HG03108 (cell line): Measurements from ENCODE around the gene ITGAL.
A peak's percentile ranks its signal among the peaks of the same experiment; 100 is the strongest.

ENCODE experiments used
- ATAC-seq: cut with Tn5 transposase; IDR thresholded peaks from one replicate; pipeline ENCODE4 v1.9.1; 2021; ENCODE audit warnings: moderate library complexity; ENCODE audit not compliant: unreplicated experiment

Gene ITGAL

DNA sequence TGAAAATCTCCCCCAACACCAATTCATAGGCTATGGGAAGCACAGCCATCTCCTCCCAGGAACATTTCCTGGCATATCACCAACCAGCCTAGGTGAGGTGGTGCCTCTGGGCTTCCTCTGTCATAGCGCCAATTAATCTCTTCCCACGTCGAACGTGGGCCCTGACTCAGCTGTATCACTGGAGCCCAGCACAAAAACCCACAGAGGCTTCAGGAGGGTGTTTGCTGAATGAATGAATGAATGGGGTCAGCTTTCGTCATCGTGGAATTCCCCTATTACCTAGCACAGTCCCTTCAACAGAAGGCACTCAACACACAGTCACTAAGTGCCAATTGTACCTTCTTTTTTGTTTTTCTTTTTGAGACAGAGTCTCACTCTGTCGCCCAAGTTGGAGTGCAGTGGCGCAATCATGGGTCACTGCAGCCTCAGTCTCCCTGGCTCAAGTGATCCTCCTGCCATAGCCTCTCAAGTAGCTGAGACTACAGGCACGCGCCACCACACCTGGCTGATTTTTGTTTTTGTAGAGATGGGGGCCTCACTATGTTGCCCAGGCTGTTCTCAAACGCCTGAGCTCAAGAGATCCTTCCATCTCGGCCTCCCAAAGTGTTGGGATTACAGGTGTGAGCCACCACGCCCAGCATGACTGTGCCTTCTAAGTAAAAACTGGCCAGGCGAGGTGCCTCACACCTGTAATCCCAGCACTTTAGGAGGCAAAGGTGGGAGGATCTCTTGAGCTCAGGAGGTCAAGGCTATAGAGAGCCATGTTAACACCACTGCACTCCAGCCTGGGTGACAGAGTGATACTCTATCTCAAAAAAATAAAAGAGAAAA, 94.8 kb downstream of the ITGAL start:
- ATAC-seq, result no peak

DNA sequence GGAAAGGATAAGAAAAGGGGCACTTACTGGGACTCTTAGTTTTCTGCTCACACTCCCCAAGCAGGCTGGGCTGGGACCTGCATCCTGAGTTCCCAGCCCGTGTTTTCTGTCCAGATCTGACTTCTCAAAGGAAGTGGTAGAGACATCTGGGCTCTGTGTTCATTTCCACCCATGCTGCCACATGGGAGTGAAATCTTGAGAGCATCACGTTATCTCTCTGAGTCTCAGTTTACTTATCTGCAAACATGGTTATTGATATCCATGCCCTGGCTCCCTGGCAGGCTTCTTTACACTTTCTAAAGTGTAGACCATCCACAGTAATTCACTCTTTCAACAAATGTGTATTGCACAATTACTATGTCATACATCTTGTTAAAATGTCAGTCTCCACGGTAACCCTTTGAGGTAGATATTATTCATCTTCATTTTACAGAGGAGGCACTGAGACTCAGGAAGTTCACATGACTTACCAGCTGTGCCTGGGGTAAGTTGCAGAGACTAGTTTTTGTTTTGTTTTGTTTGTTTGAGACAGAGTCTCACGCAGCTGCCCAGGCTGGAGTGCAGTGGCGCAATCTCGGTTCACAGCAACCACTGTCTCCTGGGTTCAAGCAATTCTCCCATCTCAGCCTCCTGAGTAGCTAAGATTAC, 95.6 kb downstream of the ITGAL start:
- peak; percentile 38 for ATAC-seq

DNA sequence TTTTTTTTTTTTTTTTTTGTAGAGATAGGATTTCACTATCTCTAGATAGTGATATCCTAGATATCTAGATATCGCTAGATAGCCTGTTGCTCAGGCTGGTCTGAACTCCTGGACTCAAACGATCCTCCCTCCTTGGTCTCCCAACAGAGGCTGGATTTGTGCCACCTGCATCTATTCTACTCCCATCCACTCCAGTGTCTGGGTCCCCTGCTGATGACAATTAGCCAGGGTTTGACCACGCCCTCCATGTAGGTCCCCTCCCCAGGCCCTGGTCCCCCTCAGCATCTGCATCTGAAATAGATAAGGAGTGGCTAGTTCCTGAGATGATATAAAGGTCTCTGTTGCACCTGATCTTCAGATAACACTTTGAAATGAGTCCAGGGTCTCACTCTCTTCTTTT, 96.7 kb downstream of the ITGAL start:
- ATAC-seq, result no peak

DNA sequence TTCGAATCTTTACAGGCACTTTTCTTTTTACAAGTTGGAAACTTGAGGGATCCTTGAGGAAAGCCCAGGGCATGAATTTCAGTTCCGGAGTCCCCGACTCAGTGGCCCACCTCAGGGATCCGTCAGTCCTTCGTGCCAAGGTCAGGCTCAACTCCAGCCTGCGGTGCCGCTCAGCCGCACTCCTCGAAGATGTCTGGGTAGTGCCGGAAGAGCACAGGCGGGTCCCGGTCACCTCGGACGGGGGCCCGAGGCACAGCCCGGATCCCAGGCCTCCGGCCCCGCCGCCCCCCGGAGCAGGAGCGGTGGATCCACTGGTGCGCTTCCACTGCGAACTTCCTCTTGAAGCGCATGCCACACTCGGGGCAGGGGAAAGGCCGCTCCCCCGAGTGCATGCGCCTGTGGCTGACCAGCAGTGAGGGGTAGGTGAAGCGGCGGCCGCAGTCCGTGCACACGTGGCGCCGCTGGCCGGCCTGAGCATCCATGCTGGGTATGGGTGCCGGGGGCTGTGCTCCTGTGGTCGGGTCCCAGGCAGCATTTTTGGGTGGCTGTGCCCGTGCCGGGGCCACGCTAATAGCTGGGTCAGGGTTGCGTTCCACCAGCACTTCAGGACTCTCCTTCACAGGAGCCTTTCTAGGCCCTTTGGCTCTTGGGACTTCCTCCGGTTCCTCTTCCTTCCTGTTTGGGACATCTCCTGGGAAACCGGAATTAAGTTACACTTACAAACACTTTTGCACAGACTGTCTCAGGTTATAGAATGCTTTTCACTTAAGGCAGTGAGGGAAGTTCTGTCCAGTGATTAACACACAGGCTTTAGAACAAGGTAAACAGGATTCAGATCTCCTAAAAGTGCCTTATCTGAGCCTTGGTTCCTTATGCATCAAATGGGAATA, 97.4 kb downstream of the ITGAL start:
- ATAC-seq, result no peak

DNA sequence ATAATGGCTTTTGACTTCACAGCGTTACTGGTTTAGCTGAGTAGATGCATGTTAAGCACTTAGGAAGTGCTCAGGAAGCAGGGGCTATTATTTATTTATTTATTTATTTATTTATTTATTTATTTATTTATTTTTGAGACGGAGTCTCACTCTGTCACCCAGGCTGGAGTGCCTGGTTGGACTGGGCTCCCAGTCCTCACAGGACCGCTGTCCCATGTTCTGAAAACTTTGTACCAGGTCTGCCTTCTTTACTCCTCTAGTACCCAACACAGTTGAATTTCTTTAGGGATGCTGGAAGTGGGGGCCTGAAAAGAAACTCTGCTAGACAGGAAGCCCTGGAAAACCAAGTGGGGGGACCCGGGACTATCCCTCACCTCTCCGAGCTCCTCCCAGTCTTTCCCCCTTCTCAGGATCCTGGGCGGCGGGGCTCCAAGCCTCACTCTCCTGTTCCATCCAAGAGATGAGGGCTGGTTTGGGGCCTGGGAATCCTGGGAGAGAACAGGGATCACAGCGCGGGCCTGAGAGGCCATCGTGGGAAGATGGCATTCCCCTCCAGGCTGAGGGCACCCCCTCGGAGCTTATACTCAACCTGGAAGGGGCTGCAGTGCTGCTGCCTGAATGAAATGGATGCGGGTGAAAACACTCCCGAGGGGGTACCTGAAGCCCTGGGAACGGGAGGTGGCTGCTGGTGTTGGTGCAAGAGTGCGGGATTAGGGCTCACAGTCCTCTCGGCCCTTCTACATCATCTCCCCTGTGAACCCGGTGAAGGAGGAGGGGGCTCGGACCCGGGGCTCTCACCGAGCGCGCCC, 98.3 kb downstream of the ITGAL start:
- no peak for ATAC-seq

DNA sequence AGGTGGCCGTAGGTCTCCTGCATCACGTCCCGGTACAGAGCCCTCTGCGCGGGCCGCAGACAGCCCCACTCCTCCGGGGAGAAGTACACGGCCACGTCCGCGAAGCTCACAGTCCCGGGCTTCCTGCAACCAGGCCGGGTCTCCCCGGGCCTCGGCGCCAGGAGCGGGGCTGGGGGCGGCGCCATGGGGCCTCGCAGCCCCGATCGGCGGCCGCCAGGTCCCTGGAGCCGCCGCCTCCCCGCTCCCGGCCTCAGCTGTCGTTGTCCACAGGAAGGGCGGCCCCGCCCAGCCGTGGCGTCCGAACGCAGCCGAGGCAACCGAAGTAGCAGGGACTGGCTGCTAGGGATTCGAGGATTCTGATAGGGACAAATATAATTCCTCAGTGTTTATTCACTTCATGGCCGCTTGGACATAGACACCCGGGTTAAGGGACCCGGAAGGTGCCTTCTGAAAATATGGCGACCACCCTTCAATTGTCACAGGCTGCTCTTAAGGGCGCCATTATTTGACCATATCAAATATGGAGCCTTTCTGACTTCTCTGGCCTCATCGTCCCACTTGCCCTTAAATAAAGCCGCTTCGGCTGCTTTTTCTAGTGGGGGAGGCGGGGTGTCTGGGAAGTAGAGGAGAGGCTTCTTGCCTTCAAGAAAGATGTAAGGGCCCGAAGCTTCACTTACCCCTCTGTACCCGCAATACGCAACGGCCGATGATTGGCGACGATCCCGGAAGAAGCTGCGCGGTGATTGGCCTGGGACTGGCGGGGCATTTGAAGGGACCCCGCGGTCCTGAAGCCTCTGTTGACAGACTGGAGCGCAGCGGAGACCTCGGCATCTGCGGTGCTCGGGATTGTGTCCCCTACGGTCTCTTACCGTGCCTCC, 99.1 kb downstream of the ITGAL start, which contains the start of gene ZNF688:
ZNF688 (minus strand) TSS at position 270 of the 878 bp plus-strand sequence; CDS start at position 185, 85 bp downstream.
- peak; percentile 70 for ATAC-seq
